Measurements from ENCODE around the gene GPATCH4. TPM values are rescaled to one million over a fixed set of nuclear protein-coding genes. Genes with fewer than 3 reads are reported as not detected.

The GPATCH4 gene
- total RNA-seq, 2 donors from 2014 or later: 8.9 to 9.6 TPM

- WGBS, 2 donors: 47 to 69% methylated on average over 12 to 16 of the region's 16 CpGs
- ATAC-seq (no peak), DNase-seq (no peak)
- peaks cover 0 to 3% of the 10 kb centered on the region in 2 donors for H3K36me3 ChIP-seq (replicated peaks in 1 of 2; ENCODE audit: insufficient read depth in 1 of 2, low read depth in 2 of 2)
- TF ChIP-seq, protein P1, sequence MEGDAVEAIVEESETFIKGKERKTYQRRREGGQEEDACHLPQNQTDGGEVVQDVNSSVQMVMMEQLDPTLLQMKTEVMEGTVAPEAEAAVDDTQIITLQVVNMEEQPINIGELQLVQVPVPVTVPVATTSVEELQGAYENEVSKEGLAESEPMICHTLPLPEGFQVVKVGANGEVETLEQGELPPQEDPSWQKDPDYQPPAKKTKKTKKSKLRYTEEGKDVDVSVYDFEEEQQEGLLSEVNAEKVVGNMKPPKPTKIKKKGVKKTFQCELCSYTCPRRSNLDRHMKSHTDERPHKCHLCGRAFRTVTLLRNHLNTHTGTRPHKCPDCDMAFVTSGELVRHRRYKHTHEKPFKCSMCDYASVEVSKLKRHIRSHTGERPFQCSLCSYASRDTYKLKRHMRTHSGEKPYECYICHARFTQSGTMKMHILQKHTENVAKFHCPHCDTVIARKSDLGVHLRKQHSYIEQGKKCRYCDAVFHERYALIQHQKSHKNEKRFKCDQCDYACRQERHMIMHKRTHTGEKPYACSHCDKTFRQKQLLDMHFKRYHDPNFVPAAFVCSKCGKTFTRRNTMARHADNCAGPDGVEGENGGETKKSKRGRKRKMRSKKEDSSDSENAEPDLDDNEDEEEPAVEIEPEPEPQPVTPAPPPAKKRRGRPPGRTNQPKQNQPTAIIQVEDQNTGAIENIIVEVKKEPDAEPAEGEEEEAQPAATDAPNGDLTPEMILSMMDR (IDR thresholded peaks at IDR 0.05): no peak
- TF ChIP-seq POLR2A (IDR thresholded peaks at IDR 0.05): no peak
- intact Hi-C loops (cut with DNase I): no loop called here
- H3K4me1 ChIP-seq: peaks cover 16% of the 10 kb centered on the region
- H3K27ac ChIP-seq: peak overlapping the region; percentile 76 to 86 (median 80)
- H3K27me3 ChIP-seq: no peaks in the 10 kb centered on the region
- H3K4me3 ChIP-seq: peak overlapping the region; percentile 34 to 82
- H3K9me3 ChIP-seq: no peaks in the 10 kb centered on the region
Measured at GRCh38 chr1:156592158-156592909, 8.9 kb downstream of the GPATCH4 start.

- H3K4me1 ChIP-seq: peaks cover 16% of the 10 kb centered on the region
- H3K9me3 ChIP-seq: no peaks in the 10 kb centered on the region
- peak; percentile 50 to 85 (median 80) for TF ChIP-seq POLR2A (IDR thresholded peaks at IDR 0.05)
- TF ChIP-seq, protein P1 (IDR thresholded peaks at IDR 0.05): no peak
- ATAC-seq: peak; percentile 96
- peaks cover 0 to 2% of the 10 kb centered on the region in 2 donors for H3K36me3 ChIP-seq (replicated peaks in 1 of 2; ENCODE audit: insufficient read depth in 1 of 2, low read depth in 2 of 2)
- WGBS, 2 donors: 0% methylated on average over 1 to 46 of the region's 60 CpGs
- H3K4me3 ChIP-seq: peak within 1 kb of the TSS; percentile 34 to 82
- intact Hi-C loops (cut with DNase I): no loop called here
- DNase-seq: peak; percentile 71 to 79 (median 74)
- H3K27ac ChIP-seq: peak within 1 kb of the TSS; percentile 76 to 86 (median 80)
- H3K27me3 ChIP-seq: no peaks in the 10 kb centered on the region
Measured at GRCh38 chr1:156591432-156592157, 9.7 kb downstream of the GPATCH4 start, which contains the start of gene NAXE. NAXE (plus strand) TSS chr1:156591776; CDS start chr1:156591805, 29 bp downstream.

- Histone ChIP-seq H3K27me3 (no peaks in the 10 kb centered on the region), H3K4me1 (peaks cover 16% of the 10 kb centered on the region), H3K4me3 (no peak overlapping the region), H3K9me3 (no peaks in the 10 kb centered on the region), H3K27ac (peak overlapping the region; percentile 76 to 86 (median 80)), H3K36me3 (replicated peaks in 1 of 2; ENCODE audit: insufficient read depth in 1 of 2, low read depth in 2 of 2) (peaks cover 0 to 2% of the 10 kb centered on the region in 2 donors)
- intact Hi-C loops (cut with DNase I): no loop called here
- TF ChIP-seq POLR2A (IDR thresholded peaks at IDR 0.05): no peak
- ATAC-seq: no peak
- 15 to 18% methylated on average over 6 of the region's 6 CpGs for WGBS, 2 donors
- DNase-seq: no peak
Measured at GRCh38 chr1:156591181-156591431, 10.2 kb downstream of the GPATCH4 start.

DNA sequence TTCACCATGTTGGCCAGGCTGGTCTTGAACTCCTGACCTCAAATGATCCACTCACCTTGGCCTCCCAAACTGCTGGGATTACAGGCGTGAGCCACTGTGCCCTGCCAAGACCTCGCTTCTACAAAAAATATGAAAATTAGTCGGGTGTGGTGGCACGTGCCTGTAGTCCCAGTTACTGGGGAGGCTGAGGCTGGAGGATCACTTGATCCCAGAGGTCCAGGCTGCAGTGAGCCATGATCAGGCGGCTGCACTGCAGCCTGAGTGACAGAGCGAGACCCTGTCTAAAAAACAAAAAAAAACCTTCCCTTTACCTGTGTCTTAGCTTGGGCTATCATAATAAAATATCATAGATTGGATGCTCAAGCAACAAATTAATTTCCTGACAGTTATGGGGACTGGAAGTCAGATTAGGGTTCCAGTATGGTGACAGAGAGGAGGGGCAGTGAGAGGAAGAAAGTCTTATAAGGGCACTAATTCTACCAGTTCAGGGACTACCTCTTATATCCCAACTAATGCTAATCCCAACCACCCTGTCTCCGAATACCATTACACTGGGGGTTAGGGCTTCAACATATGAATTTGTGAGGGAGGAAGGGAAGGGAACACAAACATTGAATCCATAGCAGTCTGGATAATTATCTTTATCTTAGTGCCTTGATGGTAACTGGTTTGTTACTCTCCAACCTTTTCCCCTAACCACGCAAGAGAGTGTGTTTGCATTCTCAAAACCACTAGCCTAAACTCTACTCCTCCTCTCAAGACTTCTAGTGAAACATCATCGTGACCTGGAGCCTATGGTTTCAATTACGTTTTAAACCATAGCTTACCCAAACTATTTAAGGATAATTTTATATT lies 10.7 kb downstream of the GPATCH4 start:
- DNase-seq: no peak
- WGBS, 2 donors: 85 to 86% methylated on average over 10 of the region's 10 CpGs

More for the DNA sequence above, 10.7 kb downstream of the GPATCH4 start:
- H3K4me1 ChIP-seq: peaks cover 16% of the 10 kb centered on the region
- no peak for ATAC-seq
- no peak overlapping the region for H3K4me3 ChIP-seq
- no peaks in the 10 kb centered on the region for H3K9me3 ChIP-seq
- intact Hi-C loops (cut with DNase I): no loop called here
- TF ChIP-seq, protein P1 (IDR thresholded peaks at IDR 0.05): no peak
- no peak for TF ChIP-seq POLR2A (IDR thresholded peaks at IDR 0.05)
- peak overlapping the region; percentile 76 to 86 (median 80) for H3K27ac ChIP-seq
- H3K36me3 ChIP-seq (replicated peaks in 1 of 2; ENCODE audit: insufficient read depth in 1 of 2, low read depth in 2 of 2): no peaks in the 10 kb centered on the region
- H3K27me3 ChIP-seq: no peaks in the 10 kb centered on the region
